ENCODE measurements around the gene CSNK2A2. TPM values are rescaled to one million over a fixed set of nuclear protein-coding genes. Genes with fewer than 3 reads are reported as not detected.

CSNK2A2 gene
- 10 to 100 TPM; 53.4 to 62.0 TPM for total RNA-seq

GRCh38 chr16:58198022-58198683, at the start of gene CSNK2A2:
CSNK2A2 (minus strand) TSS chr16:58198106; CDS start chr16:58197736, 370 bp downstream.
- DNase-seq = peak; percentile 69
- H3K27me3 ChIP-seq = no peaks in the 10 kb centered on the region
- H3K27ac ChIP-seq = no peak within 1 kb of the TSS
- no peaks in the 10 kb centered on the region for H3K36me3 ChIP-seq
- H3K4me3 ChIP-seq = peak within 1 kb of the TSS; percentile 69
- TF ChIP-seq CTCF (IDR thresholded peaks at IDR 0.05) = no peak
- intact Hi-C loops (cut with DNase I) = loop anchor here (5.0 kb wide), 1 partner anchor 171 kb away; the partner anchor contains the start of gene MMP15
- H3K4me1 ChIP-seq = no peaks in the 10 kb centered on the region
- peak within 1 kb of the TSS; percentile 61 to 84 for H3K9ac ChIP-seq (ENCODE audit: low read depth in 2 of 2, low read length in 2 of 2)
- no peaks in the 10 kb centered on the region for H3K9me3 ChIP-seq

- TF ChIP-seq CTCF (IDR thresholded peaks at IDR 0.05) = no peak
- Histone ChIP-seq H3K4me1 (no peaks in the 10 kb centered on the region), H3K27ac (no peak overlapping the region), H3K27me3 (no peaks in the 10 kb centered on the region), H3K36me3 (no peaks in the 10 kb centered on the region), H3K9ac (ENCODE audit: low read depth in 2 of 2, low read length in 2 of 2) (no peak overlapping the region), H3K4me3 (no peak overlapping the region), H3K9me3 (no peaks in the 10 kb centered on the region)
- intact Hi-C loops (cut with DNase I) = no loop called here
- no peak for DNase-seq
Observed at GRCh38 chr16:58243528-58244004, 45.7 kb upstream of the CSNK2A2 start.

GRCh38 chr16:58236831-58237230, 38.9 kb upstream of the CSNK2A2 start:
- intact Hi-C loops (cut with DNase I) = no loop called here
- H3K4me3 ChIP-seq = no peak overlapping the region
- no peaks in the 10 kb centered on the region for H3K27me3 ChIP-seq
- no peaks in the 10 kb centered on the region for H3K9me3 ChIP-seq
- H3K9ac ChIP-seq (ENCODE audit: low read depth in 2 of 2, low read length in 2 of 2) = no peak overlapping the region
- DNase-seq = no peak
- no peaks in the 10 kb centered on the region for H3K36me3 ChIP-seq
- H3K27ac ChIP-seq = no peak overlapping the region
- no peaks in the 10 kb centered on the region for H3K4me1 ChIP-seq
- no peak for TF ChIP-seq CTCF (IDR thresholded peaks at IDR 0.05)

- no peaks in the 10 kb centered on the region for H3K27me3 ChIP-seq
- DNase-seq = peak; percentile 84
- H3K4me1 ChIP-seq = no peaks in the 10 kb centered on the region
- no peak overlapping the region for H3K27ac ChIP-seq
- H3K9me3 ChIP-seq = no peaks in the 10 kb centered on the region
- H3K4me3 ChIP-seq = peak overlapping the region; percentile 36
- H3K36me3 ChIP-seq = no peaks in the 10 kb centered on the region
- peak overlapping the region; percentile 13 to 40 for H3K9ac ChIP-seq (ENCODE audit: low read depth in 2 of 2, low read length in 2 of 2)
- intact Hi-C loops (cut with DNase I) = no loop called here
- no peak for TF ChIP-seq CTCF (IDR thresholded peaks at IDR 0.05)
Observed at GRCh38 chr16:58236231-58236690, 38.4 kb upstream of the CSNK2A2 start.

- Histone ChIP-seq H3K27me3 (no peaks in the 10 kb centered on the region), H3K4me1 (no peaks in the 10 kb centered on the region), H3K36me3 (no peaks in the 10 kb centered on the region), H3K9me3 (no peaks in the 10 kb centered on the region), H3K4me3 (no peak overlapping the region), H3K27ac (no peak overlapping the region), H3K9ac (ENCODE audit: low read depth in 2 of 2, low read length in 2 of 2) (no peak overlapping the region)
- intact Hi-C loops (cut with DNase I) = no loop called here
- no peak for DNase-seq
- TF ChIP-seq CTCF (IDR thresholded peaks at IDR 0.05) = no peak
Observed at GRCh38 chr16:58235663-58236062, 37.8 kb upstream of the CSNK2A2 start.

All from colonic mucosa (tissue), 4 donors.